Measurements from ENCODE around the gene SLC37A1.

SLC37A1 gene

DNA sequence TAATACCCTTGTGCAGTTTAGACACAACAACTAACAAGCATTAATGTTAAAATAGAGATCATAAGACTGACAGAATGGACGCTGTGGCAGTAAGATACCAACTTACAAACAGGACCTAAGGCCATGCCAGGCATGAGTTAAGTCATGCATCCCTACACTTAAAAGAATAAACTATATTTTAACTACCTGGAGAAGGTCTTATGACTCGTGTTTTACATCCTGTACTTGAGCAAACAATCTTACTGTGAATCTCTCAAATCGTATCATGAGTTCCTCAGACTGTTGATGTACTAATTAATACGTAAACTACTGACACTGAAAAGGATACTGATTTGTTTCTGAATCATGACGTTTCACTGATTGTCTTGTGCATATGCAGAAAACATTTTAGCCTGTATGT lies 15.6 kb upstream of the SLC37A1 start:
- H3K9me2 ChIP-seq (replicated peaks; ENCODE audit: low read depth, low read length), result no peaks in the 10 kb centered on the region
- peaks cover 8% of the 10 kb centered on the region; the same call in 1 of the 2 replicates for H3F3A ChIP-seq (ENCODE audit: low read depth)
- H3K4me1 ChIP-seq (ENCODE audit: insufficient read depth, low read length, poor library complexity, severe bottlenecking), result peaks cover 44% of the 10 kb centered on the region
- H3K36me3 ChIP-seq (ENCODE audit: insufficient read depth, low read length), result no peaks in the 10 kb centered on the region
- H4K20me1 ChIP-seq (ENCODE audit: insufficient read depth, low read length, poor library complexity, severe bottlenecking), result no peaks in the 10 kb centered on the region
- peak overlapping the region; percentile 2 for H3K9ac ChIP-seq (ENCODE audit: low read depth, low read length, poor library complexity, severe bottlenecking)
- TF ChIP-seq EZH2phosphoT487 (IDR thresholded peaks at IDR 0.05; ENCODE audit: borderline replicate concordance) (no peak), CTCF (conservative IDR thresholded peaks at IDR 0.05; ENCODE audit: low read length) (no peak)
- no peak overlapping the region for H2AFZ ChIP-seq (ENCODE audit: low read length)
- H3K79me2 ChIP-seq (ENCODE audit: insufficient read depth, low read length), result no peaks in the 10 kb centered on the region; the same call in 1 of the 2 replicates
- H3K27me3 ChIP-seq (ENCODE audit: insufficient read depth, low read length, poor library complexity, severe bottlenecking), result no peaks in the 10 kb centered on the region
- no peak overlapping the region for H3K4me3 ChIP-seq (ENCODE audit: low read length, poor library complexity, severe bottlenecking)
- H3K9me3 ChIP-seq (ENCODE audit: insufficient read depth, low read depth, low read length), result no peaks in the 10 kb centered on the region
- H3K4me2 ChIP-seq (ENCODE audit: low read depth, low read length, poor library complexity, severe bottlenecking), result peak overlapping the region; percentile 80

- H3K4me1 ChIP-seq (ENCODE audit: insufficient read depth, low read length, poor library complexity, severe bottlenecking), result peaks cover 58% of the 10 kb centered on the region
- H3K4me2 ChIP-seq (ENCODE audit: low read depth, low read length, poor library complexity, severe bottlenecking), result no peak overlapping the region
- no peak overlapping the region for H2AFZ ChIP-seq (ENCODE audit: low read length)
- H3K4me3 ChIP-seq (ENCODE audit: low read length, poor library complexity, severe bottlenecking), result no peak overlapping the region
- no peak overlapping the region for H3K9ac ChIP-seq (ENCODE audit: low read depth, low read length, poor library complexity, severe bottlenecking)
- peaks cover 18% of the 10 kb centered on the region for H3F3A ChIP-seq (ENCODE audit: low read depth)
- no peaks in the 10 kb centered on the region for H3K9me2 ChIP-seq (replicated peaks; ENCODE audit: low read depth, low read length)
- H3K9me3 ChIP-seq (ENCODE audit: insufficient read depth, low read depth, low read length), result no peaks in the 10 kb centered on the region
- no peaks in the 10 kb centered on the region; the same call in 1 of the 2 replicates for H3K79me2 ChIP-seq (ENCODE audit: insufficient read depth, low read length)
- H3K27me3 ChIP-seq (ENCODE audit: insufficient read depth, low read length, poor library complexity, severe bottlenecking), result no peaks in the 10 kb centered on the region
- no peaks in the 10 kb centered on the region for H3K36me3 ChIP-seq (ENCODE audit: insufficient read depth, low read length)
- no peak for TF ChIP-seq CTCF (conservative IDR thresholded peaks at IDR 0.05; ENCODE audit: low read length)
- TF ChIP-seq EZH2phosphoT487 (IDR thresholded peaks at IDR 0.05; ENCODE audit: borderline replicate concordance), result no peak
- H4K20me1 ChIP-seq (ENCODE audit: insufficient read depth, low read length, poor library complexity, severe bottlenecking), result no peaks in the 10 kb centered on the region
Measured at GRCh38 chr21:42499444-42500112, 14.1 kb upstream of the SLC37A1 start.

GRCh38 chr21:42500225-42500624 lies 13.4 kb upstream of the SLC37A1 start:
- TF ChIP-seq EZH2phosphoT487 (IDR thresholded peaks at IDR 0.05; ENCODE audit: borderline replicate concordance) (no peak), CTCF (conservative IDR thresholded peaks at IDR 0.05; ENCODE audit: low read length) (no peak)
- Histone ChIP-seq H3K9ac (ENCODE audit: low read depth, low read length, poor library complexity, severe bottlenecking) (no peak overlapping the region), H3K4me3 (ENCODE audit: low read length, poor library complexity, severe bottlenecking) (no peak overlapping the region), H2AFZ (ENCODE audit: low read length) (no peak overlapping the region), H3K9me2 (replicated peaks; ENCODE audit: low read depth, low read length) (no peaks in the 10 kb centered on the region), H3K9me3 (ENCODE audit: insufficient read depth, low read depth, low read length) (no peaks in the 10 kb centered on the region), H4K20me1 (ENCODE audit: insufficient read depth, low read length, poor library complexity, severe bottlenecking) (no peaks in the 10 kb centered on the region), H3K27me3 (ENCODE audit: insufficient read depth, low read length, poor library complexity, severe bottlenecking) (no peaks in the 10 kb centered on the region), H3F3A (ENCODE audit: low read depth) (peaks cover 18% of the 10 kb centered on the region), H3K36me3 (ENCODE audit: insufficient read depth, low read length) (no peaks in the 10 kb centered on the region), H3K4me1 (ENCODE audit: insufficient read depth, low read length, poor library complexity, severe bottlenecking) (peaks cover 65% of the 10 kb centered on the region), H3K4me2 (ENCODE audit: low read depth, low read length, poor library complexity, severe bottlenecking) (no peak overlapping the region), H3K79me2 (ENCODE audit: insufficient read depth, low read length) (no peaks in the 10 kb centered on the region; the same call in 1 of the 2 replicates)

All from Loucy (cell line).